ENCODE results near the gene BRPF3. TPM values are rescaled to one million over a fixed set of nuclear protein-coding genes. Genes with fewer than 3 reads are reported as not detected.

The BRPF3 gene
- total and polyA plus RNA-seq, 2 of the 13 experiments (the other 11 are each of a cell fraction or from before 2014, with no cell fraction given), result 12.3 to 22.9 TPM

DNA sequence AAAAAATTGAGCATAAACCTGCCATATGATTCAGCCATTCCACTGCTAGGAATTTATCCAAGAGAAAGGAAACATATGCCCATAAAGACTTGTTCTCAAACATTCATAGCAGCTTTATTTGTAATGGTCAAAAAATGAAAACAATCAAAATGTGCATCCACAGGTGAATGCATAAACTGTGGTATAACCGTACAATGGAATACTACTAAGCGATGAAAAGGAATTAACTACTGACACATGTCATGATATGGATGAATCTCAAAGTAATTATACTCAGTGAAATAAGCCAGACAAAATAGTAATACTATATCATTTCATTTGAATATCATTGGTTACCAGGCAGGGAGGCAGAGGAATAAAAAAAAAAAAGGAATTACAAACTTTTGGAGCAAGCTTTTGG lies 25.8 kb upstream of the BRPF3 start:
- CTCF ChIA-PET (ENCODE audit: low intra/inter-chr PET ratio, low total read pairs), result no interaction called here

More for the DNA sequence above, 25.8 kb upstream of the BRPF3 start:
- POLR2A ChIA-PET, result no interaction called here
- TF ChIP-seq IRX3 (CRISPR knock-in tag; IDR thresholded peaks at IDR 0.05; ENCODE audit: borderline replicate concordance, low read depth) (no peak), ZNF432 (CRISPR knock-in tag; IDR thresholded peaks at IDR 0.05; ENCODE audit: borderline replicate concordance) (no peak), NAIF1 (CRISPR knock-in tag; IDR thresholded peaks at IDR 0.05; ENCODE audit: borderline replicate concordance) (no peak), GATAD2A (CRISPR knock-in tag; IDR thresholded peaks at IDR 0.05) (no peak)
- TF ChIP-seq, protein P1, sequence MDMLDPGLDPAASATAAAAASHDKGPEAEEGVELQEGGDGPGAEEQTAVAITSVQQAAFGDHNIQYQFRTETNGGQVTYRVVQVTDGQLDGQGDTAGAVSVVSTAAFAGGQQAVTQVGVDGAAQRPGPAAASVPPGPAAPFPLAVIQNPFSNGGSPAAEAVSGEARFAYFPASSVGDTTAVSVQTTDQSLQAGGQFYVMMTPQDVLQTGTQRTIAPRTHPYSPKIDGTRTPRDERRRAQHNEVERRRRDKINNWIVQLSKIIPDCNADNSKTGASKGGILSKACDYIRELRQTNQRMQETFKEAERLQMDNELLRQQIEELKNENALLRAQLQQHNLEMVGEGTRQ (IDR thresholded peaks at IDR 0.05; ENCODE audit: low read depth, low read length), result no peak
- TF ChIP-seq, protein P1 (CRISPR knock-in tag; IDR thresholded peaks at IDR 0.05; ENCODE audit: borderline replicate concordance), result no peak
- TF ChIP-seq, protein P2, sequence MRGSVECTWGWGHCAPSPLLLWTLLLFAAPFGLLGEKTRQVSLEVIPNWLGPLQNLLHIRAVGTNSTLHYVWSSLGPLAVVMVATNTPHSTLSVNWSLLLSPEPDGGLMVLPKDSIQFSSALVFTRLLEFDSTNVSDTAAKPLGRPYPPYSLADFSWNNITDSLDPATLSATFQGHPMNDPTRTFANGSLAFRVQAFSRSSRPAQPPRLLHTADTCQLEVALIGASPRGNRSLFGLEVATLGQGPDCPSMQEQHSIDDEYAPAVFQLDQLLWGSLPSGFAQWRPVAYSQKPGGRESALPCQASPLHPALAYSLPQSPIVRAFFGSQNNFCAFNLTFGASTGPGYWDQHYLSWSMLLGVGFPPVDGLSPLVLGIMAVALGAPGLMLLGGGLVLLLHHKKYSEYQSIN (CRISPR knock-in tag; IDR thresholded peaks at IDR 0.05; ENCODE audit: borderline replicate concordance), result no peak
- TF ChIP-seq, protein P3, sequence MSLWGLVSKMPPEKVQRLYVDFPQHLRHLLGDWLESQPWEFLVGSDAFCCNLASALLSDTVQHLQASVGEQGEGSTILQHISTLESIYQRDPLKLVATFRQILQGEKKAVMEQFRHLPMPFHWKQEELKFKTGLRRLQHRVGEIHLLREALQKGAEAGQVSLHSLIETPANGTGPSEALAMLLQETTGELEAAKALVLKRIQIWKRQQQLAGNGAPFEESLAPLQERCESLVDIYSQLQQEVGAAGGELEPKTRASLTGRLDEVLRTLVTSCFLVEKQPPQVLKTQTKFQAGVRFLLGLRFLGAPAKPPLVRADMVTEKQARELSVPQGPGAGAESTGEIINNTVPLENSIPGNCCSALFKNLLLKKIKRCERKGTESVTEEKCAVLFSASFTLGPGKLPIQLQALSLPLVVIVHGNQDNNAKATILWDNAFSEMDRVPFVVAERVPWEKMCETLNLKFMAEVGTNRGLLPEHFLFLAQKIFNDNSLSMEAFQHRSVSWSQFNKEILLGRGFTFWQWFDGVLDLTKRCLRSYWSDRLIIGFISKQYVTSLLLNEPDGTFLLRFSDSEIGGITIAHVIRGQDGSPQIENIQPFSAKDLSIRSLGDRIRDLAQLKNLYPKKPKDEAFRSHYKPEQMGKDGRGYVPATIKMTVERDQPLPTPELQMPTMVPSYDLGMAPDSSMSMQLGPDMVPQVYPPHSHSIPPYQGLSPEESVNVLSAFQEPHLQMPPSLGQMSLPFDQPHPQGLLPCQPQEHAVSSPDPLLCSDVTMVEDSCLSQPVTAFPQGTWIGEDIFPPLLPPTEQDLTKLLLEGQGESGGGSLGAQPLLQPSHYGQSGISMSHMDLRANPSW (CRISPR knock-in tag; IDR thresholded peaks at IDR 0.05; ENCODE audit: borderline replicate concordance), result no peak
- no TSS peak for BruUV-seq (replicated peaks)
- Histone ChIP-seq H3K9ac (ENCODE audit: insufficient read depth, low read depth, low read length) (no peak overlapping the region), H3K4me3 (replicated peaks in 1 of 3; ENCODE audit: insufficient read depth in 1 of 3, low read depth in 2 of 3, low read length in 3 of 3) (no peak overlapping the region), H3K79me2 (ENCODE audit: insufficient read depth, low read length) (no peaks in the 10 kb centered on the region), H4K20me1 (ENCODE audit: insufficient read depth, low read length) (no peaks in the 10 kb centered on the region), H3K9me3 (ENCODE audit: low read length) (no peaks in the 10 kb centered on the region), H3K4me2 (ENCODE audit: low read depth, low read length) (no peak overlapping the region), H3K4me1 (ENCODE audit: insufficient read depth, low read length) (no peaks in the 10 kb centered on the region), H3K27me3 (ENCODE audit: control insufficient read depth in 1 of 2, insufficient read depth in 2 of 2, low read length in 2 of 2) (no peaks in the 10 kb centered on the region), H2AFZ (ENCODE audit: low read length) (no peak overlapping the region), H3K27ac (ENCODE audit: extremely low read length, insufficient read depth, low read length) (no peak overlapping the region), H3K36me3 (replicated peaks in 1 of 2; ENCODE audit: control insufficient read depth in 1 of 2, insufficient read depth in 2 of 2, low read length in 2 of 2) (no peaks in the 10 kb centered on the region)
- FAIRE-seq (no peak), ATAC-seq (no peak), DNase-seq (ENCODE audit: low spot score) (no peak)
- 98% methylated on average over 2 of the region's 2 CpGs for WGBS (ENCODE audit: low lambda C conversion rate)
- intact Hi-C loops (cut with micrococcal nuclease; ENCODE audit: unreplicated experiment) (no loop called here), in situ Hi-C loops (cut with HindIII; ENCODE audit: extremely low pct_ligation_motif_present, low pct_unique_long_range_greater_than_20kb) (no loop called here)

Data from HepG2 (cell line).